ENCODE measurements around the gene JMJD8. TPM values are rescaled to one million over a fixed set of nuclear protein-coding genes. Genes with fewer than 3 reads are reported as not detected.

The JMJD8 gene
- total RNA-seq, 2 donors from 2014 or later, result 11.0 to 24.7 TPM

GRCh38 chr16:675884-676564 lies 8.1 kb downstream of the JMJD8 start:
- Mint-ChIP-seq H3K27ac (no peak overlapping the region), H3K36me3 (no peaks in the 10 kb centered on the region), H3K9me3 (no peaks in the 10 kb centered on the region)
- DNase-seq (ENCODE audit: low spot score in 2 of 2) (no peak), ATAC-seq (no peak)

- Mint-ChIP-seq H3K9me3 (no peaks in the 10 kb centered on the region), H3K36me3 (no peaks in the 10 kb centered on the region), H3K27ac (no peak within 1 kb of the TSS)
- DNase-seq (ENCODE audit: low spot score in 2 of 2) (no peak), ATAC-seq (no peak)
These were observed 8.9 kb downstream of the JMJD8 start, which contains the start of gene RHBDL1 for GRCh38 chr16:674968-675883. Gene RHBDL1, plus strand, starts transcription at chr16:675671. Its CDS starts 120 bp downstream, at chr16:675791.

DNA sequence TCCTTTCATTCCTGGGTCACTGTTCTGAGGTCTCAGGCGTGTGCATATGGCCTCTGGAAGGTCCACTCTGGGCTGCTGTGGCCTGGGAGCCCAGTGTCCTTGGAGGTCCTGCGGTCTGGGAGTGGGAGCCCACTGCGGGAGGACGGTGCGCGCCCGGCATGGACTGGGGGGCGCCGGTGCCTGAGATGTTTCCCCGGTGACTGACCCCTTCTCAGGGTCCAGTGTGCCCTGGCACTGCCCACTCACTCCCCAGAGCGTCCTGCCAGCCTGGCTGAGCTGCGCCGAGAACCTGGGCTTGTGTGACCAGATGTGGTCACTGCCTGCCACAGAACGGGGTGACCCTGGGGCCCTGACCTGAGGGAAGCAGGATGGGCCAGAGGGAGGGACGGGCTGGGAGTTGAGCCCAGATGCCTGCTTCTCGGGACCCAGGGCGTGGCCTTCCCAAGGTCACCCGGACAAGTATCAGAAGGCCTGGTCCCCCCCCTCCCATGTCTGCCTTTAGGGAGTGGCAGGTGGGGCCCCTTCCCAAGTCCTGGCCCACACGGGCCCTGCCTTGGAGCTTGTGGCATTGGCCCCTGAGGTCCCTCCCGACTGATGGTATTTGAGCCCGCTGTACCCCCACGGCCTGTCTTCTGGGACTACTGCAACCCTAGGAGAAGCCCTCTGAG lies 9.8 kb downstream of the JMJD8 start:
- no peak for DNase-seq (ENCODE audit: low spot score in 2 of 2)
- Mint-ChIP-seq H3K27ac (no peak overlapping the region), H3K9me3 (no peaks in the 10 kb centered on the region), H3K36me3 (no peaks in the 10 kb centered on the region)
- no peak for ATAC-seq

DNA sequence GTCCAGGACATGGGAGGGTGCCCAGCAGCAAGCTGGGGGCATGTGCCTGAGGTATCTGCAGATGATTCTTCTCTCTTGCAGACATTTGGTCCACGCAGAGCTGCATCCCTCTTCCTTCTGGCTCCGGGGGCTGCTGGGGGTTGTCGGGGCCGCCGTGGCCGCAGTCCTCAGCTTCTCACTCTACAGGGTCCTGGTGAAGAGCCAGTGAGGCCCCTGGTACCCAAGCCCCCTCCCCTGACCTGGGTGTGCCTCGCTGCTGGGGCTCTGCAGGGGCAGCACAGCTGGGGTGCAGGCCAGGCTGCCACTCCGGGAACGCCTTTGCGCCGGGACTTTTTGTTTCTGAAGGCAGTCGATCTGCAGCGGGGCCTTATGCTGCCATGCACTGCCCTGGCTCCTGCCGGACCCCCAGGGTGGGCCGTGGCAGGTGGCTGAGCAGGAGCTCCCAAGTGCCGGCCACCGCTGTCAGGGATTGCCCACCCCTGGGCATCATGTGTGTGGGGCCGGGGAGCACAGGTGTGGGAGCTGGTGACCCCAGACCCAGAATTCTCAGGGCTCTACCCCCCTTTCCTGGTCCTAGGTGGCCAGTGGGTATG lies 10.6 kb downstream of the JMJD8 start:
- H3K9me3 Mint-ChIP-seq, result no peaks in the 10 kb centered on the region
- no peak for DNase-seq (ENCODE audit: low spot score in 2 of 2)
- H3K27ac Mint-ChIP-seq, result no peak overlapping the region
- no peak for ATAC-seq
- H3K36me3 Mint-ChIP-seq, result no peaks in the 10 kb centered on the region

DNA sequence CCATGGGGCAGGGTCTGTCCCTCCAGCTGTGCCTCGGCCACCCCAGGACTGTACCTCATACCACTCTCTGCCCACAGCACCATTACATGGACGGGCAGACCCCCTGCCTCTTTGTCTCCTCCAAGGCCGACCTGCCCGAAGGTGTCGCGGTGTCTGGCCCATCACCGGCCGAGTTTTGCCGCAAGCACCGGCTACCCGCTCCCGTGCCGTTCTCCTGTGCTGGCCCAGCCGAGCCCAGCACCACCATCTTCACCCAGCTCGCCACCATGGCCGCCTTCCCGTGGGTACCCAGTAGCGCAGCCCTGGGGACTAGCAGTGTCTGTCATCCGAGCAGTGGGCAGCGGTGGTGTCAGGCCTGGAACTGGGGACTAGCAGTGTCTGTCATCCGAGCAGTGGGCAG lies 11.3 kb downstream of the JMJD8 start:
- Mint-ChIP-seq H3K36me3 (no peaks in the 10 kb centered on the region), H3K9me3 (no peaks in the 10 kb centered on the region), H3K27ac (no peak overlapping the region)
- DNase-seq (ENCODE audit: low spot score in 2 of 2), result no peak
- no peak for ATAC-seq

- no peak for DNase-seq (ENCODE audit: low spot score in 2 of 2)
These were observed 11.8 kb downstream of the JMJD8 start for GRCh38 chr16:672371-672770.

DNA sequence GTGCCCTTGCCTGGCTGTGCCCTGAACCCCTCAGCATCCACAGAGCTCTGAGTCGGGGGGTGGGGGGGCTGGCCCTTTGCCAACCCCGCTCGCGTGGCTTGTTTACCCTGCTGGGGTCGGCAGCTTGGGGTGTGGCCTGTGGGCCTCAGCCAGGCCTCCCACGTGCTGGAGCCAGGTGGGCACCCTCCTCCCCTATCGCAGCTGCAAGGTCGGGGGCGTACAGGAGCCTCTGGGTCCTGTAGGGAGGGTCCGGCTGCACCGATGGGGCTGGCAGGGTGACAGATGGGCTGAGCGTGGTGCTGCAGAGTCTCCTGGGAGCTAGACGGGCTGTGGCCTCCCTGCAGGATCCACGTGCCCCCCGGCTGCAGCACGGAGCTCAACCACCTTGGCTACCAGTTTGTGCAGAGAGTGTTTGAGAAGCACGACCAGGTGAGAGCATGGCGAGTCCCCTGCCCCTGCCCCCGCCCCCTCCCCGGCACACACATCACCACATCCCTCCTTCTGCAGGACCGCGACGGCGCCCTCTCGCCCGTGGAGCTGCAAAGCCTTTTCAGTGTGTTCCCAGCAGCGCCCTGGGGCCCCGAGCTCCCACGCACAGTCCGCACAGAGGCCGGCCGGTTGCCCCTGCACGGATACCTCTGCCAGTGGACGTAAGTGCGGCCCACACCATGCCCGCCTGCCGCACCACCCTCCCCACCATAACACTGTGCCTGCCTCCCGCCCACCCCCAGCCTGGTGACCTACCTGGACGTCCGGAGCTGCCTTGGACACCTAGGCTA lies 12.6 kb downstream of the JMJD8 start:
- no peaks in the 10 kb centered on the region for H3K9me3 Mint-ChIP-seq
- H3K27ac Mint-ChIP-seq, result no peak overlapping the region
- DNase-seq (ENCODE audit: low spot score in 2 of 2) (no peak), ATAC-seq (no peak)
- no peaks in the 10 kb centered on the region for H3K36me3 Mint-ChIP-seq

More at GRCh38 chr16:672371-672770, 11.8 kb downstream of the JMJD8 start:
- ATAC-seq, result no peak
- Mint-ChIP-seq H3K9me3 (no peaks in the 10 kb centered on the region), H3K27ac (no peak overlapping the region), H3K36me3 (no peaks in the 10 kb centered on the region)

- ATAC-seq, result no peak
These were observed 13.4 kb downstream of the JMJD8 start for GRCh38 chr16:670485-671352.

DNA sequence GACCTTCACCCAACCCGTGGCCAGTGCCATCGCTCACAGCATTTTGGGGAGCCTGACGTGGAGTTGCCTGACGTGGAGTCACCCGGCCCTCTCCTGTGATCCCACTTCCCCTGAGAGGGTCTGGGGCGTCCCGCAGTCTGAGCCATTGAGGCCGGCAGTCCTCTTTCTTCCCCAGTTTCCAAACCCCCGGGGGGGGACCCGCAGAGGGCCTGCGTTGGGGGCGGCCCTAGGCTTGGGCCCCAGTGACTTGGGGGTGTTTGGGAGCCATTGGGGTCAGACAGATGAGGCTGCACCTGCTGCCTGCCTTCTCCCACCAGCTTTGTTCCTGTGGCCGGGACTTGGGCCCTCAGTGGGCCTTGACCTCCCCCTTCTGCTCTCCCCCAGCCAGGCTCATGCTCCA lies 14.5 kb downstream of the JMJD8 start:
- no peaks in the 10 kb centered on the region for H3K9me3 Mint-ChIP-seq
- no peak overlapping the region for H3K27ac Mint-ChIP-seq
- no peaks in the 10 kb centered on the region for H3K36me3 Mint-ChIP-seq
- DNase-seq (ENCODE audit: low spot score in 2 of 2) (no peak), ATAC-seq (no peak)

More at GRCh38 chr16:670485-671352, 13.4 kb downstream of the JMJD8 start:
- no peak for DNase-seq (ENCODE audit: low spot score in 2 of 2)
- H3K36me3 Mint-ChIP-seq, result no peaks in the 10 kb centered on the region
- H3K9me3 Mint-ChIP-seq, result no peaks in the 10 kb centered on the region
- H3K27ac Mint-ChIP-seq, result no peak overlapping the region

GRCh38 chr16:668519-669171 lies 15.5 kb downstream of the JMJD8 start:
- peak overlapping the region; percentile 55 to 87 for H3K27ac Mint-ChIP-seq
- no peaks in the 10 kb centered on the region for H3K36me3 Mint-ChIP-seq
- H3K9me3 Mint-ChIP-seq, result no peaks in the 10 kb centered on the region
- ATAC-seq (peak in 1 of 2 donors; percentile 1), DNase-seq (ENCODE audit: low spot score in 2 of 2) (no peak)

DNA sequence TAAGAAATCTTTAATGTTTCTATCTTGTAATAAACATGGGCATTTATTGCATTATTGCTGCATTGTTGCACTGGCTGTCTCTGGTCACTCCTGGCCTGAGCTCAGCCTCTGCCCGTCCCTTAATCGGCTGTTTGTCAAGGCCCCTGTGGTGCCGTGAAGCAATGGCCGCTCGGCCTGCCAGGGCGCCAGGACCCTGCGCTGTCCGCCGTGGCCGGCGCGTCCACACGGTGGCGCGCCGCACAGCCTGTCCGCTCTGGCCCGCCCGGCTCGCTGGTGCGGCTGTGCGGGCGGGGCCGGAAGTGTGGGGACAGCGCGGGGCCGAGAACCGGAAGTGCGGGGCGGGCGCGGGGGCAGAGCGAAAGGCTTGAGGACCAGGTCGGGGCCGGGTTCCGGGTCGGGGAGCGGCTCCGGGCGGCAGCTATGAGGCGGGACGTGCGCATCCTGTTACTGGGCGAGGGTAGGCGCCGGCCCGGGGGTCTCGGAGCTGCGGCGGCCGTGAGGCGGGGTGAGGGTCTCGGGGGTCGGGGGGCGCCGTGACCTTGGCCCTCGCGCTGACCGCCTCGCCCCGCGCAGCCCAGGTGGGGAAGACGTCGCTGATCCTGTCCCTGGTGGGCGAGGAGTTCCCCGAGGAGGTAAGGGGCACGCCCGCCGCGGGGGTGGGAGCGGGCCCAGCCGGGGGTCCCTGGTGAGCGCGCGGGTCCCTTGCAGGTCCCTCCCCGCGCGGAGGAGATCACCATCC lies 16.2 kb downstream of the JMJD8 start, which contains the start of gene RHOT2:
Gene RHOT2 (plus strand): TSS at position 353 of the 739 bp plus-strand sequence. CDS start 68 bp downstream, at position 421.
- H3K36me3 Mint-ChIP-seq, result no peaks in the 10 kb centered on the region
- no peaks in the 10 kb centered on the region for H3K9me3 Mint-ChIP-seq
- ATAC-seq, result peak; percentile 95 to 97
- peak; percentile 96 to 97 for DNase-seq (ENCODE audit: low spot score in 2 of 2)
- H3K27ac Mint-ChIP-seq, result peak within 1 kb of the TSS; percentile 87

DNA sequence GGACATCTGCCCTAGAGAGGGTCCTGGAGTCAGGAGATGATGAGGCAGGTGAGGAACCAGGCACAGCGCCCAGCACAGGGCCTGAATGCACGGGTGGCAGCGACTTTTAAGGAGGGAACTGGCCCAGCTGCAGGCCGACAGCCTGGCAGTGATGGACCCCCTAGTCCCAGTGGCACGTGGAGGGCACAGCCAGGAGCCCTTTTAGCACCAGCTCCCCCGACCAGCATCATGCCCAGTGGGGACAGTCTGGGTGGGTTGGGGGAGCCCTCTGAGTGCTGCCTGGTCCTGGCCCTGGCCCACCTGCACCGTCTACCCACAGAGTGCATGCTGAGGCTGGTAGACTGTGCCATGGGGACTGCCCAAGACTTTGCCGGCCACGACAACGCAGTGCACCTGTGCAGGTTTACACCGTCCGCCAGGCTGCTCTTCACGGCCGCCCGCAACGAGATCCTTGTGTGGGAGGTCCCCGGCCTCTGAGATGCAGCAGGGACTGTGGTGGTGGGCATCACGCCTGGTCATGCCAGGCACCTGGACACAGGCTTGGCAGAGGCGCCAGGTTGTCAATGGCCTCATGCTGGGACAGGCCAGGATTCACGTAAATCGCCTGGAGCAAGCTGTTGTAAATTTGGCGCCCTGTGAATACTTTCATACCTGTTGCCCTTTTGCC lies 16.9 kb downstream of the JMJD8 start:
- Mint-ChIP-seq H3K9me3 (no peaks in the 10 kb centered on the region), H3K27ac (peak overlapping the region; percentile 87), H3K36me3 (no peaks in the 10 kb centered on the region)
- no peak for ATAC-seq
- no peak for DNase-seq (ENCODE audit: low spot score in 2 of 2)

DNA sequence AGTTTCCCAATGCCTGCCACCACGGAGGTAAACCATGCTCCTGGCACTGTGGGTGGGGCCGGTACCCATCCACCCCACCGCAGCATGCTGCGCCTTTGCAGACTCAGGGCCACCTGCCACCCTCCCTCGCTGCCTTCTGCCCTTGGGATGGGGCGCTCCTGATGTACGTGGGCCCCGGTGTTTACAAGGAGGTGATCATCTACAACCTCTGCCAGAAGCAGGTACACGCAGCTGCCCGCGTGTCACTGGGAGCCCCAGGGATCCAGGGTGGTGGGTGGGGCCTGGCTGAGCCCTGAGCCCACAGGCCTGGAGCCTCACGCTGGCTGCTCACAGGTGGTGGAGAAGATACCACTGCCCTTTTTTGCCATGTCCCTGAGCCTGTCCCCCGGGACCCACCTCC lies 17.6 kb downstream of the JMJD8 start:
- peak overlapping the region in 1 of 2 donors; percentile 87 for H3K27ac Mint-ChIP-seq
- no peak for DNase-seq (ENCODE audit: low spot score in 2 of 2)
- H3K9me3 Mint-ChIP-seq, result no peaks in the 10 kb centered on the region
- no peak for ATAC-seq
- H3K36me3 Mint-ChIP-seq, result no peaks in the 10 kb centered on the region

- no peak for DNase-seq (ENCODE audit: low spot score in 2 of 2)
These were observed 21.5 kb downstream of the JMJD8 start for GRCh38 chr16:662597-662996.

More at GRCh38 chr16:662597-662996, 21.5 kb downstream of the JMJD8 start:
- ATAC-seq, result no peak
- H3K27ac Mint-ChIP-seq, result no peak overlapping the region
- no peaks in the 10 kb centered on the region for H3K9me3 Mint-ChIP-seq
- H3K36me3 Mint-ChIP-seq, result no peaks in the 10 kb centered on the region
